HG03378 (cell line): ENCODE measurements around the gene TSKU.
"Not testable (repeated sequence)": the region's sequence is repeated elsewhere in the genome, so short reads cannot be mapped to it uniquely, and the experiment has no call there.

Experiments
- ATAC-seq: cut with Tn5 transposase; IDR thresholded peaks from one replicate; pipeline ENCODE4 v1.9.1; 2021; ENCODE audit warnings: mild to moderate bottlenecking, moderate library complexity; ENCODE audit not compliant: unreplicated experiment

Gene TSKU, protein sequence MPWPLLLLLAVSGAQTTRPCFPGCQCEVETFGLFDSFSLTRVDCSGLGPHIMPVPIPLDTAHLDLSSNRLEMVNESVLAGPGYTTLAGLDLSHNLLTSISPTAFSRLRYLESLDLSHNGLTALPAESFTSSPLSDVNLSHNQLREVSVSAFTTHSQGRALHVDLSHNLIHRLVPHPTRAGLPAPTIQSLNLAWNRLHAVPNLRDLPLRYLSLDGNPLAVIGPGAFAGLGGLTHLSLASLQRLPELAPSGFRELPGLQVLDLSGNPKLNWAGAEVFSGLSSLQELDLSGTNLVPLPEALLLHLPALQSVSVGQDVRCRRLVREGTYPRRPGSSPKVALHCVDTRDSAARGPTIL

DNA sequence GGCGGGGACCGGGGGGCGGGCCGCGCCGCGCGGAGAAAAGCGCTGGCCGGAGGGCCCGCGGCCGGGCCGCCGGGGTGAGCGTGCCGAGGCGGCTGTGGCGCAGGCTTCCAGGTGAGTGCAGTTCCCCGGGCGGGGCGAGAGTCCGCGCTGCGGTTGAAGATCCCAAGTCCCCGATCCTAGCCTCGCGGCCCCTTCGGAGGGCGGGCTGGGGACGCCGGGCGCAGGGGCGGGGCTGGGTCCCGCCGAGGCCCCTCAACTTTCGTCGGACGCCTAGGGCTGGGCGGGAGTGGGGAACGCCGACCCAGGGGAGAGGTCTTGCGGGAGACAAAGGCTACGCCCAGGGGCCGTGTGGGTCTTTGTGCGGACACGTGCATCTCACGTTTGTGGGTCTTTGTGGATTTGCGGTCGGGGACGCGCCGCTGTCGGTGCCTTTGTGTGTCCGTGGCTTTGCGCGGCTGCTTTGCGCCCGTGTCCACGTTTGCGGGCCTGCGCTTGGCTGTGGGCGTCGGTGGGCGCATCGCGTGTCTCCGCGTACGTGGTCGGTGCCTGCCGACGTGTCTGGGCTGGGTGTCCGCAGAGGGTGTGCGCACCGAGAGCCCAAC lies at the start of gene TSKU:
Gene TSKU (plus strand): TSS at position 63 of the 602 bp plus-strand sequence. CDS start 12,261 bp downstream, outside the sequence.
- ATAC-seq = no peak

DNA sequence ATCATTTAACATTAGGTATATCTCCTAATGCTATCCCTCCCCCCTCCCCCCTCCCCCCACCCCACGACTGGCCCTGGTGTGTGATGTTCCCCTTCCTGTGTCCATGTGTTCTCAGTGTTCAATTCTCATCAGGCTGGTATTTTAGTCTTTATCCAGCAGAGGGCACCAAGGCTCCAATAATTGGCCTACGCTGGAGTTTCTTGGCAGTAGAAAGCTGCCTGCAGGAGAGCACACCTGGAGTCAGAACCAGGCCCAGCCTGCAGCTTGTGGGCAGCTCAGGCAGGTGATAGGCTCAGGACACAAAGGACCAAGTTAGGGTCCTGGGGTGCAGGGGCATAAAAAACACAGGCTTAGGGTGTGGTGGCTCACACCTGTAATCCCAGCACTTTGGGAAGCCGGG lies 49.2 kb upstream of the TSKU start:
- ATAC-seq = not testable (repeated sequence)

DNA sequence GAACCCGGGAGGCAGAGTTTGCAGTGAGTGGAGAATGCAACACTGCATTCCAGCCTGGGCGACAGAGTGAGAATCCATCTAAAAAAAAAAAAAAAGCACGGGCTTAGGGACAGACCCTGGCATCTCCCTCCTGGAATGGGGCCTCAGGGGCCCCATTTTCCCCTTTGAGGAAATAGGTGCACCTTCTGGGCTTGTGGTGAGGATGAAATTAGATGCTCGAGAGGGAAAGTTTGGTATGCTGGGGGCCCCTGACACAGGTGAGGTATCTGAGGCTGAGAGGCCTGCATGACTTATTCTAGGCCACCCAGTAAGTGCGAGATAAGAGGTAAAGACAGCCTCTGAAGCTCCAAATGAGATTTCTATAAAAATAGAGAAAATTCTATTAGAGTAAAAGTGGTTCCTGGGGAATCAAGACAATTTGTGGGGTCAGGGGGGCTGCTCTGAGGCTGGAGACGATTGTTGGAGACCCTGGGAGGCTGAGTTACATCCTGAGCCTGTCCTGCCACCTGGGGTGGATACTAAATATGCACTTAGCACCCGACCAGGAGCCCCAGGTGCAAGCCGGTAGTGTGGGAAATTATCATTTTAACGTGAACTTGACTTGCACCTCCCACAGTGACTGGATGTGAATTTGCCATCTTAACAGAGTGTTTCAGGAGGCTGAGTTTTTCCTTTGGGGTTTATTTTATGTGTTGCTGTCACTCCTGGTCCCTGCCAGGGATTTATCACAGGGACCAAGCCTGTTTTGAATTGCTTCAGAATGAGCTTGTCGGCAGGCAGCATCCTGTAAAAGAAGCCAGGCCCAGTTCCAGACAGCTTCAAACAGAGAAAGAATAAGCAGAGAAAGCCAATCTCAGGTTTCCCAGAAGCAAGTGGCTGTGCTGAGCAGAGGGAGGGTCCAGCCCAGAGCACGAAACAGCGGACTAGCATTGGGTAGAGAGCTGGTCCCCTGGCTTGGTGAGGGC lies 48.4 kb upstream of the TSKU start:
- ATAC-seq = no peak

DNA sequence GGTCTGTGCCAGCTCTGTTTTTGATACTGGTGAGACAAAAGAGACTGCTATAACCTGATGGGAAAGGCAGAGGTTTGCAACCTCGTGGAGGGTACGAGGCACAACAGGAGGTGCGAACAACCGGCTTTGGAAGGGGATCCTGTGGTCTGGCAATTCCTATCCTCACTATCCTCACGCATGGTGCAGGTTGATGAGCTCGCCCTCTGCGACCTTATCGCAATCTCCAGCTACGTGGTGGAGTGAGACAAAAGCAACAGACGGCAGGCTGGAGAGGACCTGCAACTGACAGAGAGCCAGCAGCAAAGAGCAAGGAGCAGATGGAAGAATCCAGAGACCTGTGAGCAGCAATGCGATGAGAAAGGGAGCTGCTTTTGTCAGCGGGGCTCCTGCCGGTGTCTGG lies 47.3 kb upstream of the TSKU start:
- no peak for ATAC-seq

DNA sequence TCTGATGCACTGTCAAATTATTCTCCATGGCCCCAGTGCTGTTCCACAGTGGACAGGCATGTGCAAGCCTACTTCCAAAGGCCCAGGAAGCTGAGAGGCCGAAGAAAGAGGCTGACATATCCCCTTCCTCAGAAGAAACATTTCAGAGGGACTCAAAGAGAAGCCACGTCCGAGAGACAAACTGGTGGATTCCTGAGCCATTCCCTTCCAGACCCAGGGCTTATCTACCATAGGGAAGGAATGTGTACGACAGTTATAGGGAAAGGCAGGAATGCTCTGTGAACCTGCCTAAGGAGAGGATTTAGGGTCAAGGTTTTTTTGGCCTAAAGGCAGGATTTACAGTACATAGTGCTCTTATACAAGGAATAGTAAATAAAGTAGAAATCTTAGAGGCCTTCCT lies 46.9 kb upstream of the TSKU start:
- ATAC-seq = no peak

DNA sequence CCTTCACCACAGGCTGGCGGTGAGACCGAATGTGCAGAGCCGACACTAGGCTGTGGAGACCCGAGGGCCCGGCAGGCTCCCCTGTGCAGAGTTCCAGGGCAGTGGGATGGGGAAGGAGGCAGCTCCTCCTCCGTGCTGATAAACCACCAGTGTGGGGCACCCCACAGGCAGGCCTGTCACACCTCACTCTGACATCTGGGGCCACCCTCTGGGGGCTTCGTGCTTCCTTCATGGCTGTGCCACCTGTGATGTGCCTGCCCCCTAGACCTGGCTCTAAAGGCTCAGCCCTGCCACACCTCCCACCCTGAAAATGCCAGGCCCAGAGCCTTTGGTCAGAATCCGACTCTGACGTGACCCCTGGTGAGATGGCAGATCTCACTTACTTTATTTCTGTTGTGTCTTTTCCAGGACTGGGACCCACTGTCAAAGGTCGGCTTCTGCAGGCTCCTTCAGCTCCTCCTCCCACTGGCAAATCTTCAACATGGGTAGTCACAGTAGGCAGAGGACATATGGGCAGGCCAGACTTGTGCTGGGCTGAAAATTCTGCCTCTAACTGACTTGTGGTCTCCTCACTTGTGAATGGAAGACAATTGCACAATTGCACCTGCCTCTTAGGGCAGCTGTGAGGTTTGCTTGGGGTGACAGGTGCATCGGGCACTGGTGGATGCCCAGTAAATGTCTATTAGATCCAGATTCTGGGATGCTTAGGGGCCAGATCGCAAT lies 46.2 kb upstream of the TSKU start:
- ATAC-seq = no peak

DNA sequence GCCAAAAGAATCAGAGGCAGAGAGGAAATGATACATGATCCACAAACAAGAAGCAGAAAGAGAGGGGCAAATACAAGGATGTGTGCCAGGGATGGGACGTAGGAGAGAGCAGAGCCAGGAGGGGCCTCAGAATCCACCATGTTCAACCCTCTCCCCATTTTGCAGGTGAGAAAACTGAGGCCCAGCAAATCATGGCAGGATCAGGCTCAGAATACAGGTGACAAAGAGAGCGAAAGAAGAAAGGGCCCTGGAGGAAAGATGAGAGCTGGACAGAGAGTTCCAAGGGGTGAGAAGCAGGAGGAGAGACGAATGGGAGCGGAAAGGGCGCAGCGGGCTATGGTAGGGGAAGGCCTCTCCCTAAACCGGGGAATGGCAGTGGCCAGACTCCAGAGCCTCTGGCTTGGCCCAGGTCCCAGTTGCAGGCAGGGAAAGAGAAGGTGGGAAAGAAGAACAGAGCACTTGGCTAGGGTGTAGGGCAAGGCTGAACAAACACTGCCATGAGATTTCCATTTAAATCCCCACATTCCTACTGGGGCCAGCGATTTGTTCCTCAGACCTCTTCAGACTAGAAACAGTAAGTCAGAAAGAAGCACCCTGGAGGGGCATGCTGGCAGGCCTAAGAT lies 44.4 kb upstream of the TSKU start:
- no peak for ATAC-seq

DNA sequence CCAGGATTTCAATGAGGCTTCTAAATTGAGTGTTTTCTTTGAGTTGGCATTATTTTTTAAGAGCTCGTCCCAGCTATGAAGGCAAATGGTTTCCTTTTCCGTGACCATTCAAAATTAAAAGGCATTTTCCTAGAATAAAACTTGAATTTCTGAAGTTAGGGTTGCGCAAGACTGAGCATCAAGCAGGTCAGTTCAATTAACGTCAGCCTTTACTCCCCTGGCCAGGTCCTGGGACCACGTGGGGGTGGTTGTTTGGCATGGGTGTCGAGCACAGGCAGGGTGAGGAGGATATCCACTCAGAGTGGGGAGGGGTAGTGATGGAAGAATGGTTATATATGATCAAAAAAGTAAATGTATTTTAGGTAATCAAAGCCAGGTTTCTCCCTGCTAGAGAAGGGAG lies 43.4 kb upstream of the TSKU start:
- no peak for ATAC-seq

DNA sequence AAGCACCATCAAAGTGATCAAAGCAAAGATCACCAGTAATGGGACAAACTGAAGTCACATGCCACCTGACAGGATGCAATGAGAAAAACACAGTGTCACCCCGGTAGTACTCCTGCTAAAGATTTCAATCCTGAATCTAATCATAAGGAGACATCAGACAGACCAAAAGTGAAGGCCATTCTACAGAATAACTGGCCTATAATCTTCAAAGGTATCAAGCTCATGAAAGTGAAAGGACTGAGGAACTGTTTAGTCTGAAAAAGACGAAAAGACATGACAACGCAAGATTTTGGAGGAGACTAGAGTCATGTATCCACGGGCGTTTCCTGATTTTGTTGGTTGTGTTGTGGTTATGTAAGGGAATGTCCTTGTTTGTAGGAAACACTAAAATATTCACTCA lies 42.4 kb upstream of the TSKU start:
- ATAC-seq = no peak

DNA sequence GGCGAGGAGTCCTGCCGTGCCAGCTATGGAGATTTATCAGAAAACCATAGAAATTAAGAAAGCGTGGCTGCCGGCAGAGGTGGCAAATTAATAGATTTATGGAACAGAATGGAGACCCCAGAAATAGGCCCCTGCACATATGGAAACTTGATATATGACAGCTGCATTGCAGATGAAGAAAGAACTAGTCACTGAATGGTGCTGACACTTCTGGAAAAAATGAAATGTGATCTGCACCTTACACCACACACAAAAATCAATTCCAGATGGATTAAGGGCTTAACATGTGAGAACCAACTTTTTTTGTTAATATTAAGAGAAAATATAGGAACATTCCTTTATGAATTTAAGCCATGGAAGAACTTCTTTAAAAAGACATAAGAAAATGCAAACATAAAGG lies 40.3 kb upstream of the TSKU start:
- no peak for ATAC-seq

DNA sequence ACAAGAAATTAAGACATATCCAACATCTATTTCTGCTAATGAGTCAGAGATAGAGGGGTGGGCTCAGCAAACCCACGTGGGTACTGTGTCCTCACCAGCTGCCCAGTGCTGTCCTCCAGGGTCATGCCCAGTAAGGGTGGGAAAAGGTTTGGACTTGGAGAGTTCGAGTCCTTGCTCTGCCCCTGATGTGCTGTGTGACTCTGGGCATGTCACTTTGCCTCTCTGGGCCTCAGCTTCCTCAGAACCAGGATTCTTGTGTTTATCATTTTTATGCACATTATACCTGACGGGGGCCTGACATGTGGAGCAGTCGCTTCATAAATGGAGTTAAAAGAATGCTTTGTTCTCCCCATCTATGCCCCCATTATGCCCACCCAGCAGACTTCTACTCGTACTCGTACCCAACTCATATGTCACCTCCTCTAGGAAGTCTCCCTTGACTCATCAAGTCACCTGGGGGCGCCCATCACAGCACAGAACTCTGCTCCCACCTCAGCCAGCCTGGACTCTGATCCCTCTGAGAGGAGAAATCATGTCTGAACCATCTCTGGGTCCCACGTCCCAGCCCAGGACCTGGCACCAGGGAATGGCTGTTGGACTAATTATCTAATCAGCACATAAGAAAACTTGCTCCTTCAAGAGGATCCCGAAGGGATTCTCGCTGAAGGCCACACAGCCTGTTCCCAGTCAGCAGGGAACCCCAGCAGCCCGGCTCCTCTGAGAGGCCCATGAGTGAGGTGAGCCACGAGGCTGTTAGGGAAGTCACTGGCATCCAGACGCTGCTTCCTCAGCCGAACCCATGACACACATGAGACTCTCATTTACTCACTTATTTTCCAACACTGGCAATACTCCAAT lies 38.7 kb upstream of the TSKU start:
- no peak for ATAC-seq

DNA sequence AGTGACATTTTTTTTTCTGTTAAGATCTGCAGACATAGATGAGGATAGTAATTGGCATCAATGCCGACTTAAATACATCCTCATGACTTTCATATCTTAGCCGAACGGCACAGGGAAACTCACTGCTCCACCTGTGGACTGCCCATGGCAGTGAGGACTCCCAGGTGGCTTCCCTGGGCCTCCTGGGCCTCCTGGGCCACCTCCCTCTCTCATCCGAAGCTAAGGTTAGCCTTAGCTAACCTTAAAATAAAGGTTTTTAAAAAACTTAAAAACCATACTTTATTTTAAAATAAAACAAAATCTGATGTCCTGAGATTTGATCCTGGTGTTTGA lies 38.1 kb upstream of the TSKU start:
- no peak for ATAC-seq

DNA sequence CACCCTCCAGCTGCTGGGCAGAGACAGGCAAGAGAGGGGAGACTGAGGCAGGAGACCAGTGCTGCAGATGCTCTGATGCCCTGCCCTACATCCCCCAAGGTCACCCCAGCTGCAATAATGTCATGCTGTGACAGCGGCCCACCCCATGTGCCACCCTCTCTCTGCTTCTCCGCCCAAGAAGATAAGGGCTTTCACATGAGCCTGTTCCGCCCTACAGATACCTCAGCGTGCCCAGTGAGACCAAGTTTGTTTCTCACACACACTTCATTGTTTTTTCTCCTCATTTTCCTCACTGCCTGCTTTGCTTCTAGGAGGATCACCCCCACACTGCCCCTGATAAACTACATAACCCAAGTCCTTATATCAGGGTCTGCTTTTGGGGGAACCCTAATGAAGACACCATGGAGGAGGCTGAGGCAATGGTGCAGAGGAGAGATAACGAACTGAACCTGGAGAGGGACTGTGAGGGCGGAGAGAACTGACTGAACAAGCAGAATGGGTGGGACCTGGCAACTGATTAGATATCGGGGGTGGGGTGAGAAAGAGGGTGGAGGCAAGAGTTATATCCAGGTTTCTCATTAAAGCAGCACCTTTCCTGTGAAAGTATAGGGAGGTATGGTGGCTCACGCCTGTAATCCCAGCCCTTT lies 37.5 kb upstream of the TSKU start:
- ATAC-seq = no peak

DNA sequence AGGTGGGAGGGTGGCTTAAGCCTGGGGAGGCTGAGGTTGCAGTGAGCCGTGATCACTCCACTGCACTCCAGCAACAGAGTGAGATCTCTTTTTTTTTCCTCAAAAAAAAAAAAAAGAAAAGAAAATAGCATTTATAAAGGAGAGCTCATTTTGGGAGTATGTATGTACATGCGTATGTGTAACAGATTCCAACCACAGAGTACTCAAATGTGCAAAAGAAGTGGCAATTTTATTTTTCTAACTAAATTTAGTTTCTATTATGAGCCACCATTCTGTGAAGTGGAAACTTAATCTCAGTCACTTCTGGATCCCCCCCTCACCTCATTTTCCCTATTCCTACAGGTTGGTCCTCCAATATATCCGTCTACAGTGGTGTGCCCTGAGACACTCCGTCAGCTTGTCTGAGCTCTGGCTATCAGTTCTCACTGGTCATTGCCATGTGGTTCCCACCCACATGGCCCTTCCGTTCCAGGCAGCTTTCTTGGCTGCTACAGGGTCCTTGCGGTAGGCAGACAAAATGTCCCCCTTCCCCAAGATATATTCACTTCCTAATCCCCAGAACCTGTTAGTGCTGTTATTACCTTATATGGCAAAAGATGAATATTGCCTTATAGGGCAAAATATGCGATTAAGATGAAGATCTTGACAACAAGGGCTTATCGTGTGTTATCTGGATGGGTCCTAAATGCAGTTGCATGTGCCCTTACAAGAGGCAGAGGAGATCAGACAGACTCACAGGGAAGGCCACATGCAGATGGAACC lies 35.8 kb upstream of the TSKU start:
- ATAC-seq = no peak

DNA sequence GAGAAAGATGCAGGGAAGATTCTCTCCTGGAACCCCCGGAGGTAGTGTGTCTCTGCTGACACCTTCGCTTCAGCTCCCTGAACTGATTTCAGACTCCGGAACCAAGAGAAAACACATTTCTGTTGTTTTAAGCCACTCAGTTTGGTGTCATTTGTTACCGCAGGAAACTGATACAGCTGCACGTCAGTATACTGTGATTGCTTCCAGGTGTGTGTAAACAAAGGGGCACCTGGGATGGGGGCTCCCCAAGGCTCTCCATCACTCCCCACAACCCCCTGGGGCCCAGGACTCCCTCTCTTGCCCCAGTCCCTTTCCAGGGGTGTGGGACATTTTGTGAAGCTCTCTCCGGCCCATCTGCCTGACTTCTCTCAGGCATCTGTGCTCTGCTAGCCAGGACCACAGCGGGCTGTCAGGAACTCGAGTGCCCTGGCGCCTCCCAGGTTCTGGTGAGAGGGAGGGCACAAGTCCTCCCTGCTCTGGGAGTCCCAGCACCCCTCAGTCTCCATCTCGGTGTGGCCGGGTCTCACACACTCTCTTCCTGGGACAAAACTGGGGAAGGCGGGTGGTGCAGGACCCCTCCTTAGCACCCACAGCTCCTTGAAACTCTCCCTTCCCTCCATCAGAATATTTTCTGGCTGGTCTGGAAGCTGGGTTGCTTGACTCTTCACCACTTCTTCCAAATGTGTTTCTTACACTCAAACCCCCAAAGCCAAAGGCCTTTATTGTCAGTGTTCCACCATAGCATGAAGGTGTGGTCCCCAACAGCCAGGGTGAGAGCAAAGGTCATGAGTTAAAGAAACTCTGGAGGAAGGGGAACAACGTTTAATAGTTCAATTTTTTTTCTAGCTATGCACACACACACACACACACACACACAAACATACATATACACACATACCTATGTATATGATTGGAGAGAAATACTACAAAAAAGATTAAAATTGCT lies 35.0 kb upstream of the TSKU start:
- ATAC-seq = no peak

DNA sequence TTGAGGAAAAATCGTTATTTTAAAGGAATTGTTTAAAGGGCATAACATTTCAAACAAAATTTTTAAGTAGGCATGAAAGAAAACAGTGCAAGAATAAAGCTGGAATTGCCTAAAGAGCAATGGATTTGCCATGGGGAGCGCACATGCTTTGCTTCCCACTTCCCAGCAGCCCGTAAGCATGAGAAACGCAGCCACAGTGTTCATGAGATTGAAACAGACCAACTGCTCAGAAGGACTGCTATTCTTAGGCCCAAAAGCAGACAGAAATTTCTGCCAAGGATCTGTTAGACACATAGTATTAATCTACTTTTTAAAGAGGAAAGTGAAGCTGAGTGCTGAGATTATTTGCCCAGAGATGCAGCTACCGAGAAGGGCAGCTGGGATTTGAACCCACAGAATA lies 34.2 kb upstream of the TSKU start:
- ATAC-seq = no peak

DNA sequence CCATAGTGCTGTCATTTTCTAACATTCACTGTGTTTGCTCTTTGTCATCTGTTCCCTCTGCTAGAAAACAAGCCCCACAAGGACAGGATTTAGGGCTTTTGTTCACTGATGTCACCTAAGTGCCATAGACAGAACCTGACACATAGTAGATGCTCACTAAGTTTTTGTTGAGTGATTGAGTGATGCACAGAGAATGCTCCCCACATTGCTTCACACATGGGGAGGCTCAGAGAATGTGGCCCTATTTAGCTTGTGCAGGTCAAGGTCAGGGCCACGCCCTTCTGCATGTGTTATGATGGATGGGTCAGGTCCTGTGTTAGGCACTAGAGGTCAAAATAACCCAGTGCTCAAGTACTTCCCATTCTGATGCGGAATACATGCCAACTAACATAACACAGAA lies 33.1 kb upstream of the TSKU start:
- no peak for ATAC-seq
